Progenitor cell of endocrine pancreas (in vitro differentiated cells): ENCODE data around the gene PLEKHH3. TPM values are rescaled to one million over a fixed set of nuclear protein-coding genes. Genes with fewer than 3 reads are reported as not detected.
A peak's percentile ranks its signal among the peaks of the same experiment; 100 is the strongest.

Experiments
- DNase-seq: peaks from one replicate; pipeline ENCODE4 v3.0.0; 2021; ENCODE audit warnings: low spot score; ENCODE audit not compliant: unreplicated experiment
- H3K27ac Mint-ChIP-seq: 2 replicates; pipeline ENCODE4 v1.8.0; 2021; ENCODE audit warnings: mild to moderate bottlenecking, moderate library complexity, mixed read lengths
- H3K27me3 Mint-ChIP-seq: 2 replicates; pipeline ENCODE4 v1.8.0; 2021; ENCODE audit warnings: mixed read lengths
- H3K36me3 Mint-ChIP-seq: 2 replicates; pipeline ENCODE4 v1.8.0; 2022; ENCODE audit warnings: mixed read lengths; ENCODE audit not compliant: insufficient read depth
- H3K4me1 Mint-ChIP-seq: 2 replicates; pipeline ENCODE4 v1.8.0; 2021; ENCODE audit warnings: low read depth, mixed read lengths
- H3K4me3 Mint-ChIP-seq: 2 replicates; pipeline ENCODE4 v1.8.0; 2021; ENCODE audit warnings: low read depth, mild to moderate bottlenecking, moderate library complexity, mixed read lengths
- H3K9me3 Mint-ChIP-seq: 2 replicates; pipeline ENCODE4 v1.8.0; 2021; ENCODE audit warnings: low read depth, mixed read lengths
- CTCF ChIP-seq: fragments of 200-600 bp; sonication (generic); IDR thresholded peaks from one replicate; pipeline ENCODE4 v1.5.0; 2021; ENCODE audit warnings: antibody characterized with exemption, mild to moderate bottlenecking; ENCODE audit not compliant: unreplicated experiment
- total RNA-seq: library from RNA; stranded (reverse); gene quantifications from 2 replicates; pipeline ENCODE4 v1.2.1, GENCODE V29; 2021

PLEKHH3 gene
- total RNA-seq, 1 donor from 2014 or later, result 14.1 TPM

- Mint-ChIP-seq H3K27me3 (peaks cover 36% of the 10 kb centered on the region), H3K9me3 (no peaks in the 10 kb centered on the region), H3K4me3 (peak overlapping the region; percentile 78), H3K36me3 (no peaks in the 10 kb centered on the region), H3K27ac (peak overlapping the region; percentile 96), H3K4me1 (peaks cover 16% of the 10 kb centered on the region)
- peak; percentile 71 for DNase-seq
- TF ChIP-seq CTCF, result no peak
Observed at GRCh38 chr17:42677921-42678781, 1.4 kb upstream of the PLEKHH3 start.

- Mint-ChIP-seq H3K36me3 (peaks cover 4% of the 10 kb centered on the region), H3K9me3 (no peaks in the 10 kb centered on the region), H3K4me1 (peaks cover 12% of the 10 kb centered on the region), H3K27ac (peak overlapping the region; percentile 91), H3K4me3 (peak overlapping the region; percentile 81), H3K27me3 (peaks cover 32% of the 10 kb centered on the region)
- TF ChIP-seq CTCF, result no peak
- peak; percentile 97 for DNase-seq
Observed at GRCh38 chr17:42677012-42677857, 441 bp upstream of the PLEKHH3 start.

- DNase-seq, result no peak
- peak overlapping the region; percentile 81 for H3K4me3 Mint-ChIP-seq
- H3K9me3 Mint-ChIP-seq, result no peaks in the 10 kb centered on the region
- H3K27ac Mint-ChIP-seq, result peak overlapping the region; percentile 84
- peaks cover 15% of the 10 kb centered on the region for H3K4me1 Mint-ChIP-seq
- TF ChIP-seq CTCF, result no peak
- peaks cover 30% of the 10 kb centered on the region for H3K27me3 Mint-ChIP-seq
- peaks cover 8% of the 10 kb centered on the region for H3K36me3 Mint-ChIP-seq
Observed at GRCh38 chr17:42675965-42676423, 800 bp downstream of the PLEKHH3 start.

- Mint-ChIP-seq H3K36me3 (peaks cover 12% of the 10 kb centered on the region), H3K27me3 (peaks cover 32% of the 10 kb centered on the region), H3K4me1 (peaks cover 13% of the 10 kb centered on the region), H3K4me3 (peak overlapping the region; percentile 81), H3K27ac (no peak overlapping the region), H3K9me3 (no peaks in the 10 kb centered on the region)
- DNase-seq, result no peak
- TF ChIP-seq CTCF, result no peak
Observed at GRCh38 chr17:42675348-42675964, 1.3 kb downstream of the PLEKHH3 start.
